Neural cell (in vitro differentiated cells): ENCODE data around the gene WBP11.

Experiments
- CTCF ChIP-seq: fragments of 450-650 bp; IDR thresholded peaks from 2 replicates; pipeline ENCODE4 v1.5.1; 2014; ENCODE audit warnings: antibody characterized with exemption, mild to moderate bottlenecking, moderate library complexity; ENCODE audit not compliant: poor library complexity, severe bottlenecking
- RAD21 ChIP-seq: fragments of 450-650 bp; conservative IDR thresholded peaks from 2 replicates; pipeline ENCODE4 v1.6.1; 2014; ENCODE audit warnings: antibody characterized with exemption, mild to moderate bottlenecking, moderate library complexity

GRCh38 chr12:14784471-14784870, 18.8 kb downstream of the WBP11 start:
- TF ChIP-seq RAD21: no peak
- TF ChIP-seq CTCF: no peak
